HG03064 (cell line): ENCODE data around the gene FGFRL1.
A peak's percentile ranks its signal among the peaks of the same experiment; 100 is the strongest.

Experiments used
- ATAC-seq: cut with Tn5 transposase; IDR thresholded peaks from one replicate; pipeline ENCODE4 v1.9.1; 2021; ENCODE audit warnings: low read depth; ENCODE audit not compliant: unreplicated experiment

Gene FGFRL1

GRCh38 chr4:1011022-1011665, at the start of gene FGFRL1:
TSS of gene FGFRL1 (plus strand) at chr4:1011626. CDS start at chr4:1012486, 860 bp downstream.
- ATAC-seq, result no peak

GRCh38 chr4:962231-963208, 48.9 kb upstream of the FGFRL1 start:
- no peak for ATAC-seq

GRCh38 chr4:963276-964225, 47.9 kb upstream of the FGFRL1 start:
- ATAC-seq, result no peak

- ATAC-seq, result no peak
Measured at GRCh38 chr4:964346-965025, 46.9 kb upstream of the FGFRL1 start.

GRCh38 chr4:965048-965765, 46.2 kb upstream of the FGFRL1 start:
- no peak for ATAC-seq

GRCh38 chr4:965766-966134, 45.7 kb upstream of the FGFRL1 start:
- ATAC-seq, result no peak

- ATAC-seq, result no peak
Measured at GRCh38 chr4:966266-967112, 44.9 kb upstream of the FGFRL1 start.

- no peak for ATAC-seq
Measured at GRCh38 chr4:967113-968104, 44.0 kb upstream of the FGFRL1 start.

- no peak for ATAC-seq
Measured at GRCh38 chr4:968221-968620, 43.2 kb upstream of the FGFRL1 start.

GRCh38 chr4:968621-969394, 42.6 kb upstream of the FGFRL1 start:
- ATAC-seq, result no peak

- no peak for ATAC-seq
Measured at GRCh38 chr4:970046-970745, 41.2 kb upstream of the FGFRL1 start.

GRCh38 chr4:970854-971520, 40.4 kb upstream of the FGFRL1 start:
- ATAC-seq, result no peak

GRCh38 chr4:971666-972500, 39.5 kb upstream of the FGFRL1 start:
- ATAC-seq, result no peak

- peak; percentile 45 for ATAC-seq
Measured at GRCh38 chr4:972651-973424, 38.6 kb upstream of the FGFRL1 start.
